CD1c-positive myeloid dendritic cell (primary cell): Measurements from ENCODE around the gene JARID2.
A peak's percentile ranks its signal among the peaks of the same experiment; 100 is the strongest.

Source experiments
- DNase-seq: peaks from one replicate; pipeline ENCODE4 v3.0.0-alpha.2; 2016; ENCODE audit errors: extremely low spot score

Gene JARID2

DNA sequence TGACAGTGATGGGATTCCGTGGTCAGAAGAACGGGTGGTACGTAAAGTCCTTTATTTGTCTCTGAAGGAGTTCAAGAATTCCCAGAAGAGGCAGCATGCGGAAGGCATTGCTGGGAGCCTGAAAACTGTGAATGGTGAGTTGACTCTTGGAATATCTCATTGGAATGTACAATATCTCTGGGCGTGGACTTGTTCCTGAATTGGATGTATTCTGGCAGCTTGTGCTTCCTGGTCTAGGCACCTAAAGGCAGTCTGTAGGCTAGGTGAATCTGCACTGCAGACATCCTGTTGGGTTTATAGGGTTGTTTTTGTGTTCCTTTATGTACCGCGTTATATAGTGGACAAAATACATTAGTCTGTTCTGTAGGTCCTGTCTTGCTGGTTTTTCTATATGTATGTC is 128.2 kb downstream of the JARID2 start:
- no peak for DNase-seq

DNA sequence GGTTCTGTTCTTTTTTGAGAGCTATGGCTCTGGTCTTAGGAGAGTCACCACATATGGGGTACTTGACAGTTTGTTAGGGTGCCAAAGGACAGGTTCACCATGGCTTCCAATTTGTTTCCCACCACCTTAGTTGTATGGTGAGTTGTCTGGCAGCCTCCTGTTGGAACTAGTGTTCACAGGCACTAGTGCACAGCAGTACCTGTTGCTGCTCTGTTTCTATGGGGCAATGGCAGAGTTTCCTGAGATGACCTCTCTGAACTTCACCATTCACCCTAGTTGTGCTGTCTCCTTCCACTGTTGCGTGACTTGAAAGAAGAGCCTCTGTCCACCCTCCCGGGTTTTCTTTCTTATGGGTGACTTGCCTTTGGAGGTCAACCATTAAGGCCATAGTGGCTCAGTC is 129.1 kb downstream of the JARID2 start:
- DNase-seq = no peak

DNA sequence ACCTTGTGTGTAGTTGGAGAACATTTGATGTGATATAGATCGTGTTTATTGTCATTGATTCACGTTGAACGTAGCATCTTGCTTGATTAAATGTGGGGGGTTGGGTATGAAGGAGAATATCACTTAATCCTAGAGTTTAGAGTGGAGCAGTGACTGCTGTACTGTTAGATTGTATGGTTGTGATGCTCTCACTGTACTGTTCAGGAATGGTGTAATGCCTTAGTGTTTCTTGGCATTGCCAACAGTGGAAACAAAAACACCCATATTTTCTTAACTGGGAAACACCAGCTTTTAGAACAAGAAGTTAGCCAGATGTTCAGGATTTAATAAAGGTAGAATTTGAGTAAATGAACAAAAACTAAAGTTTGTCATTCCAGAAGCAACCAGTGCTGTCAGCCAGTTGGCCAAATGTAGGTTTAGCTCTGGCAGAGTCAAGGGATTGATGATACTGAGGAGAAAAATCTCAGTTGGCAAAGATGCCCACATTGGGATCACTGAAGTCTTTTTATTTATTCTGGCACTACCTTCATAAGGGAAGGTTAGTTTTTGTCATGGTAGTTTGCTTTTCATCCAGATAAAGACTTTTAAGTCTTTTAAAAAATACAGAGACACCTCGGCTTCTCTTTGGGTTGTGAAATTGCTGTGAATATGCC is 129.9 kb downstream of the JARID2 start:
- no peak for DNase-seq

DNA sequence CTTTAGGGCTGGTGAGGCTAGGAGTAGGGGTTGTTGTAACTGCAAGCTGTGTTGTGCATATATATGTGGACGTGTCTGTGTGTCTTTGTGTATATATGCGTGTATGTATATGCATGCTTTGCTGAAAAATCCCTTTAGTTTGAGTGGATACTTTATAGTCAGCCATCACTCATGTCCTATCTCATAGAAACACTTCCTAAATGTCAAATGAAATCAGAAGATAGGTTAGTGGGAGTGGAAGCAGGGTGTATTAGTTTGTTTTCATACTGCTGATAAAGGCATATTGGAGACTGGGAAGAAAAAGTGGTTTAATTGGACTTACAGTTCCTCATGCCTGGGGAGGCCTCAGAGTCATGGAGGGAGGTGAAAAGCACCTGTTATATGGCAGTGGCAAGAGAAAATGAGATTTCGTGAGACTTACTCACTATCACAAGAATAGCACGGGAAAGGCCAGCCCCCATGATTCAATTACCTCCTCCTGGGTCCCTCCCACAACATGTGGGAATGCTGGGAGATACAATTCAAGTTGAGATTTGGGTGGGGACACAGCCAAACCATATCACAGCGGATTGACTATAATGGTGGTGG is 131.1 kb downstream of the JARID2 start:
- no peak for DNase-seq

DNA sequence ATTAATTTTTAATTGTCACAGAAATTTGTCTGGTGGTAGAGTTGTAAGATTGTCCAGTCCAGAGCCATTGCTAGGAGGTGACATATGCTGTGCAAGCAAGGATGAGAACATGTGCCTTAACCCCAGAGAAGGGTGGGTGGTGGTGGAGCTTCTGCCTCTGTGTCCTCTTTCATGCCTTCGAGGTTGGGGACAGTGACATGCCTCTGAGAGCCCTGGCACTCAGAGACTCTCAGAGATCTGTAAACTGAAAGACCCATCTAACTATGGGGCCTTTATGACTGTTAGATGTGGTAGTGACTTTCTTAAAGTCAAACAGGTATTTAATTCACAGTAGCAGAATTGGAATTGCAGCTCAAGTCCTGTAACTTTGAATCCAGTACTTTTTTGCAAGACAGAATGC is 132.4 kb downstream of the JARID2 start:
- no peak for DNase-seq

DNA sequence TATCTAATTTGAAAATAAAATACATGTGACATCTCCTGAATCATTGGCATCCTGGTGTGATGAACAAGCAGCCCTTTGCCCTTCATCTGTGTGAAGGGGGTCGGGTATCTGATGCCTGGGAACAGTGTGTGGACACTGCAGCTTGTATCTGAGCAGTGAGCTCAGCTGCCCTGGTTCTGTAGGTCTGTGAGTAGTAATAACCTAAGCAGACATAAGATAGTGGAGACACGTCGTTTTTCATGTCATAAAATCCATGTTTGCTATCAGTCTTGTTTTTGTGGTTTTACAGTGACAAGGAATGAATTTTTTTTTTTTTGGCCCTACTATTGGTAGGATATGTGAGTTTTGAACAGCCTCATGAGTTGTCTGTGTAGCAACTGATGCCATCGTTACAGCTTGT is 133.0 kb downstream of the JARID2 start:
- no peak for DNase-seq

DNA sequence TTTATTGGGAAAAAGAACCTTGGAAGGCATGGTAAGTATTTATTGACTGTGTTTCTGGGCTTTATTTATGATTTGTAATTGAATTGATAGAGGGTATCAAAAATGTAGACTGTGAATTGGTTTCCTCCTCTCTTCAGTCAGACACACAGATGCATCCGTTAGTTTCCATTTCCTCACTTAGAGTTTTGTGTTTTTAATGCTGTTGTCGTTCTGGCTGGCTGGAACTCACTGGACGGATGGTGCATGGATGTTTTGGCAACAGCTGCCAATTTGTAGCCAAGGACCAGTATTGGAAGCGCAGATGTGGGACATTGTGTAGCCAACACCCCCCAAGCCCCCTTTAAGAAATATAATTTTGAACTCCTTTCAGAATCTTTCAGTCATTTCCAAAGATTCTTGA is 134.5 kb downstream of the JARID2 start:
- DNase-seq = no peak

DNA sequence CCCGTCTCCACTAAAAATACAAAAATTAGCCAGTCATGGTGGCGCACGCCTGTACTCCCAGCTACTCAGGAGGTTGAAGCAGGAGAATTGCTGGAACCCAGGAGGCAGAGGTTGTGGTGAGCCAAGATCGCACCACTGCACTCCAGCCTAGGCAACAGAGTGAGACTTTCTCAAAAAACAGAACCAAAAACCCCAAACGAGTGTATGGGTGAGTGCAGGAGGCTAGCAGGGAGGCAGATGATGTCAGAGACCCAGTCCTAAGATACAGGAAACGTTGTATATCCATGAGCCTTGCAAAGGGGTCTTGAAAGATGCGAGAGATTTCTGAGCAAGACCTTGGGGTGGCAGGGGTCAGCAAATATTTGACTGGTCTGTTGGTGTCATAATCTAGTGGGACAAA is 136.2 kb downstream of the JARID2 start:
- no peak for DNase-seq

DNA sequence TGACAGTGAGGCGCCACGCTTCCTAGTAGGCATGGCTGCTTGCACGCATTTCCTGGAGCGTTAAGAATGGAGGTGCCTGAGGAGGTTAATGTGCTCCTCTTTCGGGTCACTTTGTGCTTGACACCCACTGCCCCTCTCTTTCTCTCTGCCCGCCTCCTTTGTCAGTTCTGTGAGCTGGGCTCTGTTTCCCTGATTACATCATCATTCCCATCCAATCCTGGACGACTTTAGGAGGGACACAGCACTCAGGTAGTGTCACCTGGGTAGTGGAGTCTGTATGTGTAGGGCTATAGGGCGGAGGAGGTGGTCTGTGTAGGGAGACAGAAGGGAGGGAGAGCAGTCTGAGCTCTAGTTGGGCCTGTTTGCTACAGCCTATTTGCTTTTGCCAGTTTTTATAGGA is 136.8 kb downstream of the JARID2 start:
- DNase-seq = no peak

DNA sequence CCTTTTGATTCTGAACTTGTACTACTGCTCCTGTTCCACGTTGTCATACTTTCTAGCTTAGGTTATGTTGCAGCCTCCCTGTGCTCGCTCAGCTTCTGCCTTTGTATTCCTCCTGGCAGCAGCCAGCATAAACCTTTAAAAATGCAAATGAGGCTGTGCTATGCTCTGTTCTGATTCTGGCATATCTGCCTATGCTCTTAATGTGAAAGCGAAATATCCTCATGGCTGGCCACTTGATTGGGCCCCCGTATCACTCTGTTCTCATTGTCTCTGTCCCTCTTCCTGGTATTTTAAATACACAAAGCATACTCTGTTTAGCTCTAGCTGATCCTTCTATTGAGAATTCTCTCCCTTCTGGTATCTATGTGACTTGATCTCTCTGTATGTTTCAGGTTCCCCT is 139.0 kb downstream of the JARID2 start:
- DNase-seq = no peak

DNA sequence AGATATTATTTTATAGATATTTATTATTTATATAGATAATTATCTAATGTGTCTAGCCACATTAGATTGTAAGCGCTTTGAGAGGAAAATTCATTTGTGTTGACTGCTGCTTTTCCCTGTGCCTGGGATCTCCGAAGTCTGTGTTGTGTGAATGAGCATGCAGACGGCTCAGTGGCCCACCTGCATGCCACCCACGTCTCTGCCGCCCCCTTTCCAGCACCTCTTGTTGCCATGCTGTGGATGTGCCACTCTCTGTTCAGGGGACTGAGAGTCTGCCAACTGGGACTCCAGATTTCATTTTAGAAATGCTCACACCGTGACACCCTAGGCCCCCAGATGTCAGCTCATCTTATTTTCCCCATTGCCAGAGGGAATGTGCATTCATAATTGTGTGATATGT is 139.7 kb downstream of the JARID2 start:
- DNase-seq = no peak

DNA sequence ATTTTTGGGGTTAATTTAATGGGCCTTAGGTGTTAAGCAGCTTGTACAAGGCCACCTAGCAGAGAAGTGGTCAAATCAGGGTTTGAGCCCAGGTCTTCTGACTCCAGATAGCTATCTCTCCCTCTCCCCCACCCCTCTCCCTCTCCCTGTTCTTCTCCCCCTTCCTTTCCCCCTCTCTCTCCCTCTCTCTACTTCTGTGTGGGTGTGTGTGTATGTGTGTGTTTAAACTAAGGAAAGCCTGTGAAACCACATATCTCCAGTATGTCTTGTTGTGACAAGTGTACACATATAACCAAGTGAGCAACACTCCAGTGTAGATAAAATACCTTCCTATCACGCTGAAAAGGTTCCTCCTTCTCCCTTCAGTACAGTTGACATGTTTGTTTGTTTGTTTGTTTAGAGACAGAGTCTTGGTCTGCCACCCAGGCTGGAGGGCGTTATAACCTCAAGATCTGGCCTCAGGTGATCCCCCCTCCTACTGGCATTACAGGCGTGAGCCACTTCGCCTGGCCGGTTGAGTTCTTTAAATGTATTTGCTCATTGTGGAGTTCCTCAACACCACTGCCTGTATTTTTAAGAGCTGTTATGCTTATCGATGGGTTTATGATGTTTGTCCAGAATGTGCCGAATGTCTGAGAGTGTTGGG is 140.4 kb downstream of the JARID2 start:
- no peak for DNase-seq

DNA sequence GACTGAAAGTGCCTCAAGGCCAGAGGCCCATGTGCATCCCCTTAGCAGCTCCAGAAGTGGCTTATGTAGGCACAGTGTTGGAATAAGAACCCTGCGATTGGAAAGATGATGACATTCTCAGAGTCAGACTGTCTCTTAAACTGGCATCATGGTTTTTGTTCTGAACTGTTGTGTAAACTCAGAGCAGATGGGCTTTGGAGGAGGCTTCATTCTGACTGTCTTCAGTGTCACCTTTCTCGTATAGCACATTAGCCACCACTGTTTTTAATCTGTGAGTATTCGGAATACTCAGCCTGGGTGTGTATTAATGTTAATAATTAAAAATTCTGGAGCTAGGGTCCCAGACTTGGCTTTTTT is 140.9 kb downstream of the JARID2 start:
- DNase-seq = no peak

DNA sequence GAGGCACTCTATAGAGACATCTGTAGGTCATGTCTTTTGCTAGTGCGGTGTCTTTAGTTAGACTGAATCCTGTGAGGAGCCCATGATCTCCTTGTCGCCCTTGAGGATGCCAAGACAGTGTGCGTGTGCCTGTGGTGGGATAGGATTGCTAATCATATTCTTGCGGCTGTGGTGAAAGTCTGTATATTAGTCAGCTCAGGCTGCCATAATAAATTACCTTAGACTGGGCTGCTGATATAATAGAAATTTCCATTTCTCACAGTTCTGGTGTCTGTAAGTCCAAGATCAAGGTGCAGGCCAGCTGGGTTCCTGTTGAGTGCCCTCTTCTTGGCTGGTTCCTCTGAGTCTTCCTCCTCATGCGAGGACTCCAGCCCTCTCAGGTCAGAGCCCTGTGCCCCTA is 141.2 kb downstream of the JARID2 start:
- no peak for DNase-seq

DNA sequence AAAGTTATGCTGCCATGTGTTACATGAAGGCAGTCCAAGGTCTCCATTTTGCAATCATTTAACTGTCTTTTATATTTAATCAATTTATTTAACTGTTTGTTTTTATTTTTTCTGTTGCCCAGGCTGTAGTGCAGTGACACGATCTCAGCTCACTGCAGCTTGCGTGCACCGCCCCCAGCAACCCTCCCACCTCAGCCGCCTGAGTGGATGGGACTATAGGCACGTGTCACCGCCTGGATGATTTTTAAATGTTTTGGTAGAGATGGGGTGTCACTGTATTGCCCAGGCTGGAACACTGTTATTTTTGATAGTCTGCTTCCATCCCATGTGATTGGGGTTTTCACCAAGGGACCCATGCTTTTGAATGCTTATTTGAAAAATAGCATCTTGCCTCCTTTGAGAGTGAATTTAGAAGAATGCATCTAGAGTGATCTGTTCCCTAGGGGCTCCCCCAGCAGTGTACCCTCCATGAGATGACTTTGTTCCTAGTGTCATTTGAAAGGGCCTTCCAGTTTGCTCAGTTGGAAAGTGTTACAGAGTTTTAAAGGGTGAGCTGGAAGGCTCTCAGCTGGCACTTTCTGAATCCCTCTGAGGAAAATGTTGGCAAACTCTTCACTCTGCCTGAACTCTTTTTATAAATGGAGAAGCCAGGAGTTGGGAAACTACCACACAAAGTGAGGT is 143.4 kb downstream of the JARID2 start:
- peak; percentile 27 for DNase-seq

DNA sequence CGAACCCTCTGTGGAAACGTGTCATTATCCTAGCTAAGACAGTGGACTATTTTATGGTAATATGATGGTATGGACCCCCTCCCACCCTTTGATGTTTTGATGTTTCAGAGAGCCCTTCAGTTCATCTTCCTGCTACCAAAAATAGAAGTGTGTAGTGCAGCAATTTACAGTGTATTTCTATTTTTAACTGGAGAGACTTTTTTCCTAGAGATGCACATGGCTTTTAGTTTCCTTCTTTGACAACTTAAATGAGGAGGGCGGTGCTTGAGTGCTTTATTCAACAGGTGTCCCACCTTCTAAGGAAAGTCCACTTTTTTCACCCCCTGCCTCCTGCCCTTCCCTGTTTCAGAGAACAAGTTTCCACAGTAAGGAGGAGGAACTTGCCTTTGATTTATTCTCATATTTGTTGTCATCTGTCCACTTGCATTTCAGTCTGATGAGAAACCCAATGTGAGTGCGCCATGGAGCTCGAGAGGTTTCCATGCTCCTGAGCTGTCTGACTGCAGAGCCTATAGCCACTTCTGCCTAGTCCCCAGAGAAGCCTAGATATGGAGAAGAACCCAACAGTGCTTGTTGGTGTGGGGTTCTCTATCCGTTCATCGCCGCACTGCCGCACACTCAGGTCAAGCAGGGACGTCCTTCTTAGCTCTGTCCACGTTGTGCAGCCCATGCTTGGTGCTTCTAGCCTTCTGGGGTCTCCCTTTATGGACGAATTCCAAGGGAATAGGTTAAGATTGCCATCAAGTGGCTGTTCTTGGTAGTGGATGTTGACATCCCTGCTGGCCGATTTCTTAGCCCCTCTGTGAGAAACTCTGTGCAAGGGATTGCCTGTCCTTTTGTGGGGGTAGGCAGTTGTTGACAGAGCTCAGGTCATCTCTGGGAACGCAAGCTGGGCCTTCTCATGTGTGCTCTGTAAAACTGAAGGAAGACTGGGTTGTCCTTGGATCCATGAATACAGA is 144.2 kb downstream of the JARID2 start:
- DNase-seq = peak; percentile 41

DNA sequence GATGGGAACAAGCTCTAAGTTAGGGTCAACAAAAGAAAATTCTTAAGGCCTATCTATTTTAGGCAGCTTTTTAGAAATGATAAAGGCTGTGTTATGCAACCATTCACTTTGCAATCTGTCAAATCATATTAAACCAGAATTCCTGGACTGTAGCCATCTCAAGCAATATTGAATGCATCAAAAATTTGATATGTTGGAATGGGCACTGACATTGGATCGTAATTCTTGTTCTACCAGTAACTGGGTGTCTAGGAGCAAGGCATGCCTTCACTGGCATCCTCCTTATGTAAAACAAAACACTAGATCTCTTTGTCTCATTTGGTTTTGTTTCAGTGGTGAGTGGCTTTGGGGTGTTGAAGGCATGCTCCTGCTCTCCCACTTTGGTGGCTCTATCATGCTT is 145.6 kb downstream of the JARID2 start:
- no peak for DNase-seq

DNA sequence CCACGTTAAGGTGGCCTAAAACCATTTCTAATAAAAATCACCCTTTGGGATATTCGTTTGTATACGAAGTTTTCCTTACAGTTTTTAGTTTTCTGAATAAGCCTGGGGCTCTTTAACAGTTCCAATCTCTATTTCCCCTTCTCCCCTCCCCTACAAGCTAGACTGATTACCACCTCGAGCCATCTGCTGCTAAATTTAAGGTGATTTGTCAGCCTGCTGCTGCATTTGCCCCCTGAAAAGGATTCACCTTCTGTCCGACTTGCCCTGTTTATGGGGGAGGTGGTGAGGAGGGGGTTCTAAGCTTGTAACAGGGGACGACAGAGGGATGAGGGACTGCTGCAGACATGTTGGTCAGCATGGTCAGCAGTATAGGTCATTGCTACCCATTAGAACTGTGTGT is 146.3 kb downstream of the JARID2 start:
- DNase-seq = no peak

DNA sequence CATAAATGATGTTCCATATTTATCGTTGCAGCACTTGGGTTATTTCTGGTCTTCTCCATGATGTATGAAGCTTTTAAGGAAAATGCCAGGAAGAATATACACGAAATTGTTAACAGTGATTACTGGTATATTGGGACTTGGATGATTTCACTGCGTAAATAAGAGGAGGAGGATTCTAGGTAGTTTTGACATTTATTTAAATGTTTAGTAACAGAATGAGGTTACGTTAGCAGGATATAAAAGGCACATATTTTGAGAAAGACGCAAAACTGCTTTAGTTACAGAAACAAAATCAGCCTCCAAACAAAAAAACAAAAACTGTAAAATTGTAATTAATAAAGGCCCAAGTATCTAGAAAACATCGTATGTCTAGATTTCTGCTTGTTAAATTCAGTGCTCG is 147.7 kb downstream of the JARID2 start:
- no peak for DNase-seq

DNA sequence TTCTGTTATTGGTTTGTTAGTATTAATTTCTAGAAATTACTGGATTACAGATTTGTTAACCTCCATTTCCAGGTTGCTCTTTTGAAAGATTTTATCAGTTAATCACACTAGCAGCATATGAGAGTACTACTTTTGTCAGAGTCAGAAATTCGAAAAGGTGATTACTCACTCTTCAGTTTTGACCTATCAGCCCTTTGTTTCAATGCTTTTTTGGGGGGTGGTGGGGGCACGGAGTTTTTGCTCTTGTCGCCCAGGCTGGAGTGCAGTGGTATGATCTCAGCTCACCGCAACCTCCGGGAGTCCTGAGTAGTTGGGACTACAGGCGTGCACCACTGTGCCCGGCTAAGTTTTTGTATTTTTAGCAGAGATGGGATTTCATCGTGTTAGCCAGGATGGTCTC is 149.2 kb downstream of the JARID2 start:
- no peak for DNase-seq

DNA sequence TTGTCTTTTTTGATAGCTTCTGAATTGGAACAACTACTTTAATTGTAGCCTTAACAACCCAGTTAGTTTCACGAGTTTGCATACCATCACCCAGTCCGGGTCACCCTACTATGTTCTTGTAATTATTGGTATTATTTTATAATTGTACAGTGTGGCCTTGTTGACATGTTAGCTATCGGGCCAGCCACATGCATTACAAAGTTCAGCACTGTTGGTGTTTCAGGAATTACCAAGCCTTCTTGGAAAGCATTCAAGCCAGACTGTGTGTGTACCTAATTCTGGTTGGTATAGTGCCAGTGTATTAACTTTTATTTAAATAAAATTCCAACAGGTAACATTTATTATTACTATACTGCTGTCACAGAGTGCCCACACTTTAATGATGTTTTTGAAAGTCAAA is 150.9 kb downstream of the JARID2 start:
- DNase-seq = no peak
